ENCODE measurements around the gene SARDH. TPM values are rescaled to one million over a fixed set of nuclear protein-coding genes. Genes with fewer than 3 reads are reported as not detected.

Gene SARDH
- total RNA-seq, 1 donor from 2014 or later = 1.2 TPM

- peak; percentile 63 for DNase-seq (ENCODE audit: low spot score)
- H3K27me3 Mint-ChIP-seq (ENCODE audit: low read depth) = peaks cover 12% of the 10 kb centered on the region
- H3K4me1 Mint-ChIP-seq (ENCODE audit: low read depth) = peaks cover 35% of the 10 kb centered on the region
- H3K9me3 Mint-ChIP-seq (ENCODE audit: low read depth) = peaks cover 2% of the 10 kb centered on the region
- H3K27ac Mint-ChIP-seq (ENCODE audit: unreplicated experiment) = no peak overlapping the region
- H3K36me3 Mint-ChIP-seq (ENCODE audit: low read depth) = no peaks in the 10 kb centered on the region
- H3K4me3 Mint-ChIP-seq (ENCODE audit: unreplicated experiment) = no peak overlapping the region
- TF ChIP-seq CTCF (IDR thresholded peaks at IDR 0.05) = no peak
Observed at GRCh38 chr9:133716564-133717112, 21.5 kb downstream of the SARDH start.

GRCh38 chr9:133715866-133716563, 22.1 kb downstream of the SARDH start:
- Mint-ChIP-seq H3K4me1 (ENCODE audit: low read depth) (peaks cover 40% of the 10 kb centered on the region), H3K27me3 (ENCODE audit: low read depth) (peaks cover 6% of the 10 kb centered on the region), H3K36me3 (ENCODE audit: low read depth) (no peaks in the 10 kb centered on the region), H3K9me3 (ENCODE audit: low read depth) (peaks cover 2% of the 10 kb centered on the region), H3K4me3 (ENCODE audit: unreplicated experiment) (no peak overlapping the region), H3K27ac (ENCODE audit: unreplicated experiment) (peak overlapping the region; percentile 86)
- TF ChIP-seq CTCF (IDR thresholded peaks at IDR 0.05) = peak; percentile 74
- DNase-seq (ENCODE audit: low spot score) = peak; percentile 90

- H3K4me3 Mint-ChIP-seq (ENCODE audit: unreplicated experiment) = no peak overlapping the region
- H3K27me3 Mint-ChIP-seq (ENCODE audit: low read depth) = peaks cover under 1% of the 10 kb centered on the region
- H3K36me3 Mint-ChIP-seq (ENCODE audit: low read depth) = no peaks in the 10 kb centered on the region
- peaks cover 1% of the 10 kb centered on the region for H3K9me3 Mint-ChIP-seq (ENCODE audit: low read depth)
- H3K27ac Mint-ChIP-seq (ENCODE audit: unreplicated experiment) = peak overlapping the region; percentile 86
- H3K4me1 Mint-ChIP-seq (ENCODE audit: low read depth) = peaks cover 44% of the 10 kb centered on the region
- TF ChIP-seq CTCF (IDR thresholded peaks at IDR 0.05) = no peak
- peak; percentile 87 for DNase-seq (ENCODE audit: low spot score)
Observed at GRCh38 chr9:133715295-133715865, 22.8 kb downstream of the SARDH start.

- Mint-ChIP-seq H3K36me3 (ENCODE audit: low read depth) (no peaks in the 10 kb centered on the region), H3K27me3 (ENCODE audit: low read depth) (no peaks in the 10 kb centered on the region), H3K4me1 (ENCODE audit: low read depth) (peaks cover 44% of the 10 kb centered on the region), H3K9me3 (ENCODE audit: low read depth) (no peaks in the 10 kb centered on the region), H3K27ac (ENCODE audit: unreplicated experiment) (peak overlapping the region; percentile 86), H3K4me3 (ENCODE audit: unreplicated experiment) (no peak overlapping the region)
- no peak for TF ChIP-seq CTCF (IDR thresholded peaks at IDR 0.05)
- peak; percentile 47 for DNase-seq (ENCODE audit: low spot score)
Observed at GRCh38 chr9:133714606-133715294, 23.4 kb downstream of the SARDH start.

- Mint-ChIP-seq H3K9me3 (ENCODE audit: low read depth) (no peaks in the 10 kb centered on the region), H3K4me1 (ENCODE audit: low read depth) (peaks cover 44% of the 10 kb centered on the region), H3K4me3 (ENCODE audit: unreplicated experiment) (no peak overlapping the region), H3K36me3 (ENCODE audit: low read depth) (no peaks in the 10 kb centered on the region), H3K27ac (ENCODE audit: unreplicated experiment) (no peak overlapping the region), H3K27me3 (ENCODE audit: low read depth) (no peaks in the 10 kb centered on the region)
- TF ChIP-seq CTCF (IDR thresholded peaks at IDR 0.05) = no peak
- peak; percentile 85 for DNase-seq (ENCODE audit: low spot score)
Observed at GRCh38 chr9:133713960-133714495, 24.1 kb downstream of the SARDH start.

Data from chondrocyte (in vitro differentiated cells).